ENCODE measurements around the gene MAPKAPK5.
"Not testable (repeated sequence)": the region's sequence is repeated elsewhere in the genome, so short reads cannot be mapped to it uniquely, and the experiment has no call there.

The MAPKAPK5 gene

GRCh38 chr12:111841750-111842555 lies at the start of gene MAPKAPK5:
MAPKAPK5 (plus strand) TSS chr12:111842228; CDS start chr12:111842734, 506 bp downstream.
- peak; percentile 94 for DNase-seq (ENCODE audit: low read depth)

GRCh38 chr12:111792856-111793235 lies 49.2 kb upstream of the MAPKAPK5 start:
- DNase-seq (ENCODE audit: low read depth) = no peak

- DNase-seq (ENCODE audit: low read depth) = no peak
Measured at GRCh38 chr12:111798182-111798581, 43.8 kb upstream of the MAPKAPK5 start.

GRCh38 chr12:111799758-111800157 lies 42.3 kb upstream of the MAPKAPK5 start:
- DNase-seq (ENCODE audit: low read depth) = no peak

GRCh38 chr12:111803038-111803626 lies 38.9 kb upstream of the MAPKAPK5 start:
- DNase-seq (ENCODE audit: low read depth) = no peak

GRCh38 chr12:111803851-111804250 lies 38.2 kb upstream of the MAPKAPK5 start:
- no peak for DNase-seq (ENCODE audit: low read depth)

- DNase-seq (ENCODE audit: low read depth) = no peak
Measured at GRCh38 chr12:111806304-111806703, 35.7 kb upstream of the MAPKAPK5 start.

GRCh38 chr12:111807232-111807631 lies 34.8 kb upstream of the MAPKAPK5 start:
- DNase-seq (ENCODE audit: low read depth) = no peak

GRCh38 chr12:111812881-111813741 lies 28.9 kb upstream of the MAPKAPK5 start:
- DNase-seq (ENCODE audit: low read depth) = peak; percentile 87

- no peak for DNase-seq (ENCODE audit: low read depth)
Measured at GRCh38 chr12:111816065-111816615, 25.9 kb upstream of the MAPKAPK5 start.

GRCh38 chr12:111816898-111817297 lies 25.1 kb upstream of the MAPKAPK5 start:
- DNase-seq (ENCODE audit: low read depth) = not testable (repeated sequence)

GRCh38 chr12:111818340-111818739 lies 23.7 kb upstream of the MAPKAPK5 start:
- DNase-seq (ENCODE audit: low read depth) = no peak

GRCh38 chr12:111819191-111820158 lies 22.6 kb upstream of the MAPKAPK5 start:
- DNase-seq (ENCODE audit: low read depth) = no peak

- not testable (repeated sequence) for DNase-seq (ENCODE audit: low read depth)
Measured at GRCh38 chr12:111820828-111821227, 21.2 kb upstream of the MAPKAPK5 start.

- DNase-seq (ENCODE audit: low read depth) = peak; percentile 24
Measured at GRCh38 chr12:111822886-111823285, 19.1 kb upstream of the MAPKAPK5 start.

- no peak for DNase-seq (ENCODE audit: low read depth)
Measured at GRCh38 chr12:111823891-111824290, 18.1 kb upstream of the MAPKAPK5 start.

- DNase-seq (ENCODE audit: low read depth) = not testable (repeated sequence)
Measured at GRCh38 chr12:111824312-111824711, 17.7 kb upstream of the MAPKAPK5 start.

GRCh38 chr12:111825509-111825908 lies 16.5 kb upstream of the MAPKAPK5 start:
- DNase-seq (ENCODE audit: low read depth) = no peak

GRCh38 chr12:111826316-111826715 lies 15.7 kb upstream of the MAPKAPK5 start:
- peak; percentile 90 for DNase-seq (ENCODE audit: low read depth)

GRCh38 chr12:111826992-111827391 lies 15.0 kb upstream of the MAPKAPK5 start:
- DNase-seq (ENCODE audit: low read depth) = no peak

- DNase-seq (ENCODE audit: low read depth) = no peak
Measured at GRCh38 chr12:111827907-111828306, 14.1 kb upstream of the MAPKAPK5 start.

Measured in fibroblast of gingiva (primary cell).